ENCODE results near the gene SPAG16.

GRCh38 chr2:213757525-213757924, 473.3 kb downstream of the SPAG16 start:
- no peak for TF ChIP-seq CTCF (IDR thresholded peaks at IDR 0.05)
- TF ChIP-seq POLR2A (IDR thresholded peaks at IDR 0.05) = no peak
